ENCODE measurements around the gene TCF4.

Gene TCF4

GRCh38 chr18:55228707-55229106 is 359.3 kb downstream of the TCF4 start:
- H3K4me1 ChIP-seq (ENCODE audit: control insufficient read depth, insufficient read depth, low read length) = 0 out of 2 replicates have a peak, but pooled peaks cover 3% of the 10 kb centered on the region
- ChIA-PET POLR2A (no interaction called here), CTCF (interaction anchor here (0.9 to 1.0 kb wide), 2 partner anchors 186 to 553 kb away, joined by 3 read pairs; no protein-coding TSS in a partner anchor)
- TF ChIP-seq BCL11A (tag by site-specific recombination; IDR thresholded peaks at IDR 0.05; ENCODE audit: low read depth) (no peak), ZNF768 (tag by site-specific recombination; IDR thresholded peaks at IDR 0.05) (no peak), ZNF843 (tag by site-specific recombination; IDR thresholded peaks at IDR 0.05) (no peak), MYNN (tag by site-specific recombination; IDR thresholded peaks at IDR 0.05; ENCODE audit: borderline replicate concordance) (no peak), ZSCAN23 (tag by site-specific recombination; IDR thresholded peaks at IDR 0.05) (no peak), SP3 (tag by site-specific recombination; IDR thresholded peaks at IDR 0.05) (no peak), GLI4 (tag by site-specific recombination; IDR thresholded peaks at IDR 0.05) (no peak), ZNF600 (tag by site-specific recombination; IDR thresholded peaks at IDR 0.05) (no peak), MZF1 (tag by site-specific recombination; IDR thresholded peaks at IDR 0.05; ENCODE audit: borderline replicate concordance) (no peak), ZNF394 (tag by site-specific recombination; IDR thresholded peaks at IDR 0.05; ENCODE audit: borderline replicate concordance) (no peak), ZFP41 (tag by site-specific recombination; IDR thresholded peaks at IDR 0.05; ENCODE audit: borderline replicate concordance) (no peak), ZNF175 (tag by site-specific recombination; IDR thresholded peaks at IDR 0.05) (no peak), ZNF138 (tag by site-specific recombination; IDR thresholded peaks at IDR 0.05; ENCODE audit: borderline replicate concordance) (no peak), ZBTB48 (tag by site-specific recombination; IDR thresholded peaks at IDR 0.05) (no peak), ZNF510 (tag by site-specific recombination; IDR thresholded peaks at IDR 0.05; ENCODE audit: insufficient replicate concordance) (no peak), SP2 (tag by site-specific recombination; IDR thresholded peaks at IDR 0.05) (no peak)
- TF ChIP-seq, protein P1, sequence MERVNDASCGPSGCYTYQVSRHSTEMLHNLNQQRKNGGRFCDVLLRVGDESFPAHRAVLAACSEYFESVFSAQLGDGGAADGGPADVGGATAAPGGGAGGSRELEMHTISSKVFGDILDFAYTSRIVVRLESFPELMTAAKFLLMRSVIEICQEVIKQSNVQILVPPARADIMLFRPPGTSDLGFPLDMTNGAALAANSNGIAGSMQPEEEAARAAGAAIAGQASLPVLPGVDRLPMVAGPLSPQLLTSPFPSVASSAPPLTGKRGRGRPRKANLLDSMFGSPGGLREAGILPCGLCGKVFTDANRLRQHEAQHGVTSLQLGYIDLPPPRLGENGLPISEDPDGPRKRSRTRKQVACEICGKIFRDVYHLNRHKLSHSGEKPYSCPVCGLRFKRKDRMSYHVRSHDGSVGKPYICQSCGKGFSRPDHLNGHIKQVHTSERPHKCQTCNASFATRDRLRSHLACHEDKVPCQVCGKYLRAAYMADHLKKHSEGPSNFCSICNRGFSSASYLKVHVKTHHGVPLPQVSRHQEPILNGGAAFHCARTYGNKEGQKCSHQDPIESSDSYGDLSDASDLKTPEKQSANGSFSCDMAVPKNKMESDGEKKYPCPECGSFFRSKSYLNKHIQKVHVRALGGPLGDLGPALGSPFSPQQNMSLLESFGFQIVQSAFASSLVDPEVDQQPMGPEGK (tag by site-specific recombination; IDR thresholded peaks at IDR 0.05) = no peak
- TF ChIP-seq, protein P2, sequence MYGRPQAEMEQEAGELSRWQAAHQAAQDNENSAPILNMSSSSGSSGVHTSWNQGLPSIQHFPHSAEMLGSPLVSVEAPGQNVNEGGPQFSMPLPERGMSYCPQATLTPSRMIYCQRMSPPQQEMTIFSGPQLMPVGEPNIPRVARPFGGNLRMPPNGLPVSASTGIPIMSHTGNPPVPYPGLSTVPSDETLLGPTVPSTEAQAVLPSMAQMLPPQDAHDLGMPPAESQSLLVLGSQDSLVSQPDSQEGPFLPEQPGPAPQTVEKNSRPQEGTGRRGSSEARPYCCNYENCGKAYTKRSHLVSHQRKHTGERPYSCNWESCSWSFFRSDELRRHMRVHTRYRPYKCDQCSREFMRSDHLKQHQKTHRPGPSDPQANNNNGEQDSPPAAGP (tag by site-specific recombination; IDR thresholded peaks at IDR 0.05) = no peak
- no peak overlapping the region for H3K4me3 ChIP-seq (ENCODE audit: low read depth, low read length)
- no peak overlapping the region for H3K27ac ChIP-seq (ENCODE audit: extremely low read depth, low read depth, low read length)
- H3K36me3 ChIP-seq (ENCODE audit: control insufficient read depth in 2 of 2, insufficient read depth in 1 of 2, low read length in 2 of 2) = peaks cover 24 to 32% of the 10 kb centered on the region in 2 experiments
- H3K9me3 ChIP-seq (ENCODE audit: control insufficient read depth, insufficient read depth, low read depth, low read length) = no peaks in the 10 kb centered on the region

GRCh38 chr18:55228191-55228590 is 359.8 kb downstream of the TCF4 start:
- 0 out of 2 replicates have a peak, but pooled peaks cover 3% of the 10 kb centered on the region for H3K4me1 ChIP-seq (ENCODE audit: control insufficient read depth, insufficient read depth, low read length)
- ChIA-PET POLR2A (no interaction called here), CTCF (interaction anchor here (0.7 to 0.9 kb wide), 2 partner anchors 187 to 1348 kb away, joined by 3 to 4 read pairs; no protein-coding TSS in a partner anchor)
- peaks cover 19 to 29% of the 10 kb centered on the region in 2 experiments for H3K36me3 ChIP-seq (ENCODE audit: control insufficient read depth in 2 of 2, insufficient read depth in 1 of 2, low read length in 2 of 2)
- no peak overlapping the region for H3K27ac ChIP-seq (ENCODE audit: extremely low read depth, low read depth, low read length)
- H3K9me3 ChIP-seq (ENCODE audit: control insufficient read depth, insufficient read depth, low read depth, low read length) = no peaks in the 10 kb centered on the region
- no peak overlapping the region for H3K4me3 ChIP-seq (ENCODE audit: low read depth, low read length)
- TF ChIP-seq SETDB1 (IDR thresholded peaks at IDR 0.05; ENCODE audit: insufficient read length, low read length) (no peak), KLF9 (tag by site-specific recombination; IDR thresholded peaks at IDR 0.05; ENCODE audit: low read depth) (no peak), EGR2 (tag by site-specific recombination; IDR thresholded peaks at IDR 0.05; ENCODE audit: low read depth) (no peak), ZNF114 (tag by site-specific recombination; IDR thresholded peaks at IDR 0.05) (no peak), ZNF324 (tag by site-specific recombination; IDR thresholded peaks at IDR 0.05) (no peak), ZSCAN23 (tag by site-specific recombination; IDR thresholded peaks at IDR 0.05) (no peak), ZNF623 (tag by site-specific recombination; IDR thresholded peaks at IDR 0.05) (no peak), OVOL3 (tag by site-specific recombination; IDR thresholded peaks at IDR 0.05) (no peak)
- TF ChIP-seq, protein P3, sequence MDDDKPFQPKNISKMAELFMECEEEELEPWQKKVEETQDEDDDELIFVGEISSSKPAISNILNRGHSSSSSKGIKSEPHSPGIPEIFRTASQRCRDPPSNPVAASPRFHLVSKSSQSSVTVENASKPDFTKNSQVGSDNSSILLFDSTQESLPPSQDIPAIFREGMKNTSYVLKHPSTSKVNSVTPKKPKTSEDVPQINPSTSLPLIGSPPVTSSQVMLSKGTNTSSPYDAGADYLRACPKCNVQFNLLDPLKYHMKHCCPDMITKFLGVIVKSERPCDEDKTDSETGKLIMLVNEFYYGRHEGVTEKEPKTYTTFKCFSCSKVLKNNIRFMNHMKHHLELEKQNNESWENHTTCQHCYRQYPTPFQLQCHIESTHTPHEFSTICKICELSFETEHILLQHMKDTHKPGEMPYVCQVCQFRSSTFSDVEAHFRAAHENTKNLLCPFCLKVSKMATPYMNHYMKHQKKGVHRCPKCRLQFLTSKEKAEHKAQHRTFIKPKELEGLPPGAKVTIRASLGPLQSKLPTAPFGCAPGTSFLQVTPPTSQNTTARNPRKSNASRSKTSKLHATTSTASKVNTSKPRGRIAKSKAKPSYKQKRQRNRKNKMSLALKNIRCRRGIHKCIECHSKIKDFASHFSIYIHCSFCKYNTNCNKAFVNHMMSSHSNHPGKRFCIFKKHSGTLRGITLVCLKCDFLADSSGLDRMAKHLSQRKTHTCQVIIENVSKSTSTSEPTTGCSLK (tag by site-specific recombination; IDR thresholded peaks at IDR 0.05) = no peak
- TF ChIP-seq, protein P4, sequence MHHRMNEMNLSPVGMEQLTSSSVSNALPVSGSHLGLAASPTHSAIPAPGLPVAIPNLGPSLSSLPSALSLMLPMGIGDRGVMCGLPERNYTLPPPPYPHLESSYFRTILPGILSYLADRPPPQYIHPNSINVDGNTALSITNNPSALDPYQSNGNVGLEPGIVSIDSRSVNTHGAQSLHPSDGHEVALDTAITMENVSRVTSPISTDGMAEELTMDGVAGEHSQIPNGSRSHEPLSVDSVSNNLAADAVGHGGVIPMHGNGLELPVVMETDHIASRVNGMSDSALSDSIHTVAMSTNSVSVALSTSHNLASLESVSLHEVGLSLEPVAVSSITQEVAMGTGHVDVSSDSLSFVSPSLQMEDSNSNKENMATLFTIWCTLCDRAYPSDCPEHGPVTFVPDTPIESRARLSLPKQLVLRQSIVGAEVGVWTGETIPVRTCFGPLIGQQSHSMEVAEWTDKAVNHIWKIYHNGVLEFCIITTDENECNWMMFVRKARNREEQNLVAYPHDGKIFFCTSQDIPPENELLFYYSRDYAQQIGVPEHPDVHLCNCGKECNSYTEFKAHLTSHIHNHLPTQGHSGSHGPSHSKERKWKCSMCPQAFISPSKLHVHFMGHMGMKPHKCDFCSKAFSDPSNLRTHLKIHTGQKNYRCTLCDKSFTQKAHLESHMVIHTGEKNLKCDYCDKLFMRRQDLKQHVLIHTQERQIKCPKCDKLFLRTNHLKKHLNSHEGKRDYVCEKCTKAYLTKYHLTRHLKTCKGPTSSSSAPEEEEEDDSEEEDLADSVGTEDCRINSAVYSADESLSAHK (tag by site-specific recombination; IDR thresholded peaks at IDR 0.05) = no peak
- TF ChIP-seq, protein P5, sequence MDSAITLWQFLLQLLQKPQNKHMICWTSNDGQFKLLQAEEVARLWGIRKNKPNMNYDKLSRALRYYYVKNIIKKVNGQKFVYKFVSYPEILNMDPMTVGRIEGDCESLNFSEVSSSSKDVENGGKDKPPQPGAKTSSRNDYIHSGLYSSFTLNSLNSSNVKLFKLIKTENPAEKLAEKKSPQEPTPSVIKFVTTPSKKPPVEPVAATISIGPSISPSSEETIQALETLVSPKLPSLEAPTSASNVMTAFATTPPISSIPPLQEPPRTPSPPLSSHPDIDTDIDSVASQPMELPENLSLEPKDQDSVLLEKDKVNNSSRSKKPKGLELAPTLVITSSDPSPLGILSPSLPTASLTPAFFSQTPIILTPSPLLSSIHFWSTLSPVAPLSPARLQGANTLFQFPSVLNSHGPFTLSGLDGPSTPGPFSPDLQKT (IDR thresholded peaks at IDR 0.05; ENCODE audit: borderline replicate concordance, low read depth, low read length) = no peak
